ENCODE results near the gene KCNK6.

GRCh38 chr19:38337360-38337653 lies 17.7 kb downstream of the KCNK6 start:
- no peak for TF ChIP-seq SPI1 (IDR thresholded peaks at IDR 0.05; ENCODE audit: borderline replicate concordance, low read depth)
- no peak for TF ChIP-seq CTCF (IDR thresholded peaks at IDR 0.05; ENCODE audit: insufficient read depth, low read length)
